Liver (tissue), 3 donors: ENCODE results near the gene CASP9.

ENCODE experiments used
- EGR1 ChIP-seq, 2 donors: IDR thresholded peaks; 2 replicates each; pipeline ENCODE4 v1.6.1; 2016 to 2018; ENCODE audit warnings: antibody characterized with exemption in 2 of 2, low read depth in 2 of 2
- FOXA1 ChIP-seq: IDR thresholded peaks from 2 replicates; pipeline ENCODE4 v1.6.1; 2016; ENCODE audit warnings: antibody characterized with exemption
- HNF4G ChIP-seq: IDR thresholded peaks from 2 replicates; pipeline ENCODE4 v1.6.1; 2016; ENCODE audit warnings: antibody characterized with exemption
- TAF1 ChIP-seq: conservative IDR thresholded peaks from 2 replicates; pipeline ENCODE4 v1.6.1; 2016; ENCODE audit warnings: antibody characterized with exemption, mild to moderate bottlenecking
- YY1 ChIP-seq: IDR thresholded peaks from 2 replicates; pipeline ENCODE4 v1.6.1; 2016; ENCODE audit warnings: antibody characterized with exemption, mild to moderate bottlenecking
- TF ChIP-seq, protein P1 (sequence below): fragments of 150-350 bp; IDR thresholded peaks from 2 replicates; pipeline ENCODE4 v1.5.1; 2017; ENCODE audit warnings: improper control_type of control experiment, low read depth, low read length; ENCODE audit not compliant: missing input control
- TF ChIP-seq, protein P2 (sequence below): IDR thresholded peaks from 2 replicates; pipeline ENCODE4 v1.6.1; 2016; ENCODE audit warnings: antibody characterized with exemption
- TF ChIP-seq, protein P3 (sequence below): IDR thresholded peaks from 2 replicates; pipeline ENCODE4 v1.6.1; 2016; ENCODE audit warnings: antibody characterized with exemption, mild to moderate bottlenecking
- TF ChIP-seq, protein P4 (sequence below): IDR thresholded peaks from 2 replicates; pipeline ENCODE4 v1.6.1; 2016; ENCODE audit warnings: antibody characterized with exemption
- donor health status: healthy.
- donor health status: healthy.

DNA sequence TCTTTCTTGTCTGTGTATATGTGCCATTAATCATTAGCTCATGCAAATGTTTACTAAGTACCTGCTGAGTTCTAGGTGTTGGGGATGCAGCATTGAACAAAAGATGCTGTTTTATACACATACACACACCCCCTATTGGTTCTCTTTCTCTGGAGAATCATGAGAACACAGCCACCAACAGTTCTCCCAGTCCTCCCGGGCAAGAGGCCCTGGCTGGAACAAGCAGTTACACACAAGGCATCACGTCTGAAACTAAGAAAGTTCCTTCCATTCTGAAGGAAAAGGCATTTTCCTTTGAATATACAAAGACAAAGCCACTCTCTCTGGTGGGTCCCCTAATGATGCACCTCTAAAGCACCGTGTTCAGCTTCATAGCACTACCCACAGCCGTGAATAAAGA lies 10.8 kb downstream of the CASP9 start:
- TF ChIP-seq, protein P1, sequence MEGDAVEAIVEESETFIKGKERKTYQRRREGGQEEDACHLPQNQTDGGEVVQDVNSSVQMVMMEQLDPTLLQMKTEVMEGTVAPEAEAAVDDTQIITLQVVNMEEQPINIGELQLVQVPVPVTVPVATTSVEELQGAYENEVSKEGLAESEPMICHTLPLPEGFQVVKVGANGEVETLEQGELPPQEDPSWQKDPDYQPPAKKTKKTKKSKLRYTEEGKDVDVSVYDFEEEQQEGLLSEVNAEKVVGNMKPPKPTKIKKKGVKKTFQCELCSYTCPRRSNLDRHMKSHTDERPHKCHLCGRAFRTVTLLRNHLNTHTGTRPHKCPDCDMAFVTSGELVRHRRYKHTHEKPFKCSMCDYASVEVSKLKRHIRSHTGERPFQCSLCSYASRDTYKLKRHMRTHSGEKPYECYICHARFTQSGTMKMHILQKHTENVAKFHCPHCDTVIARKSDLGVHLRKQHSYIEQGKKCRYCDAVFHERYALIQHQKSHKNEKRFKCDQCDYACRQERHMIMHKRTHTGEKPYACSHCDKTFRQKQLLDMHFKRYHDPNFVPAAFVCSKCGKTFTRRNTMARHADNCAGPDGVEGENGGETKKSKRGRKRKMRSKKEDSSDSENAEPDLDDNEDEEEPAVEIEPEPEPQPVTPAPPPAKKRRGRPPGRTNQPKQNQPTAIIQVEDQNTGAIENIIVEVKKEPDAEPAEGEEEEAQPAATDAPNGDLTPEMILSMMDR: no peak
- no peak for TF ChIP-seq TAF1
- TF ChIP-seq, protein P2, sequence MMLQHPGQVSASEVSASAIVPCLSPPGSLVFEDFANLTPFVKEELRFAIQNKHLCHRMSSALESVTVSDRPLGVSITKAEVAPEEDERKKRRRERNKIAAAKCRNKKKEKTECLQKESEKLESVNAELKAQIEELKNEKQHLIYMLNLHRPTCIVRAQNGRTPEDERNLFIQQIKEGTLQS: no peak
- no peak for TF ChIP-seq FOXA1
- no peak for TF ChIP-seq HNF4G
- no peak for TF ChIP-seq EGR1 (IDR thresholded peaks at IDR 0.05; ENCODE audit: low read depth in 2 of 2)
- TF ChIP-seq, protein P3, sequence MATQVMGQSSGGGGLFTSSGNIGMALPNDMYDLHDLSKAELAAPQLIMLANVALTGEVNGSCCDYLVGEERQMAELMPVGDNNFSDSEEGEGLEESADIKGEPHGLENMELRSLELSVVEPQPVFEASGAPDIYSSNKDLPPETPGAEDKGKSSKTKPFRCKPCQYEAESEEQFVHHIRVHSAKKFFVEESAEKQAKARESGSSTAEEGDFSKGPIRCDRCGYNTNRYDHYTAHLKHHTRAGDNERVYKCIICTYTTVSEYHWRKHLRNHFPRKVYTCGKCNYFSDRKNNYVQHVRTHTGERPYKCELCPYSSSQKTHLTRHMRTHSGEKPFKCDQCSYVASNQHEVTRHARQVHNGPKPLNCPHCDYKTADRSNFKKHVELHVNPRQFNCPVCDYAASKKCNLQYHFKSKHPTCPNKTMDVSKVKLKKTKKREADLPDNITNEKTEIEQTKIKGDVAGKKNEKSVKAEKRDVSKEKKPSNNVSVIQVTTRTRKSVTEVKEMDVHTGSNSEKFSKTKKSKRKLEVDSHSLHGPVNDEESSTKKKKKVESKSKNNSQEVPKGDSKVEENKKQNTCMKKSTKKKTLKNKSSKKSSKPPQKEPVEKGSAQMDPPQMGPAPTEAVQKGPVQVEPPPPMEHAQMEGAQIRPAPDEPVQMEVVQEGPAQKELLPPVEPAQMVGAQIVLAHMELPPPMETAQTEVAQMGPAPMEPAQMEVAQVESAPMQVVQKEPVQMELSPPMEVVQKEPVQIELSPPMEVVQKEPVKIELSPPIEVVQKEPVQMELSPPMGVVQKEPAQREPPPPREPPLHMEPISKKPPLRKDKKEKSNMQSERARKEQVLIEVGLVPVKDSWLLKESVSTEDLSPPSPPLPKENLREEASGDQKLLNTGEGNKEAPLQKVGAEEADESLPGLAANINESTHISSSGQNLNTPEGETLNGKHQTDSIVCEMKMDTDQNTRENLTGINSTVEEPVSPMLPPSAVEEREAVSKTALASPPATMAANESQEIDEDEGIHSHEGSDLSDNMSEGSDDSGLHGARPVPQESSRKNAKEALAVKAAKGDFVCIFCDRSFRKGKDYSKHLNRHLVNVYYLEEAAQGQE: no peak
- TF ChIP-seq, protein P4, sequence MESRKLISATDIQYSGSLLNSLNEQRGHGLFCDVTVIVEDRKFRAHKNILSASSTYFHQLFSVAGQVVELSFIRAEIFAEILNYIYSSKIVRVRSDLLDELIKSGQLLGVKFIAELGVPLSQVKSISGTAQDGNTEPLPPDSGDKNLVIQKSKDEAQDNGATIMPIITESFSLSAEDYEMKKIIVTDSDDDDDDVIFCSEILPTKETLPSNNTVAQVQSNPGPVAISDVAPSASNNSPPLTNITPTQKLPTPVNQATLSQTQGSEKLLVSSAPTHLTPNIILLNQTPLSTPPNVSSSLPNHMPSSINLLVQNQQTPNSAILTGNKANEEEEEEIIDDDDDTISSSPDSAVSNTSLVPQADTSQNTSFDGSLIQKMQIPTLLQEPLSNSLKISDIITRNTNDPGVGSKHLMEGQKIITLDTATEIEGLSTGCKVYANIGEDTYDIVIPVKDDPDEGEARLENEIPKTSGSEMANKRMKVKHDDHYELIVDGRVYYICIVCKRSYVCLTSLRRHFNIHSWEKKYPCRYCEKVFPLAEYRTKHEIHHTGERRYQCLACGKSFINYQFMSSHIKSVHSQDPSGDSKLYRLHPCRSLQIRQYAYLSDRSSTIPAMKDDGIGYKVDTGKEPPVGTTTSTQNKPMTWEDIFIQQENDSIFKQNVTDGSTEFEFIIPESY: no peak
- TF ChIP-seq YY1: no peak
